Fibroblast of peridontal ligament (primary cell): ENCODE results near the gene SERPINE1.

Experiments
- DNase-seq: peaks from one replicate; pipeline ENCODE4 v3.0.0-alpha.2; 2010; ENCODE audit errors: extremely low read depth

Gene SERPINE1

DNA sequence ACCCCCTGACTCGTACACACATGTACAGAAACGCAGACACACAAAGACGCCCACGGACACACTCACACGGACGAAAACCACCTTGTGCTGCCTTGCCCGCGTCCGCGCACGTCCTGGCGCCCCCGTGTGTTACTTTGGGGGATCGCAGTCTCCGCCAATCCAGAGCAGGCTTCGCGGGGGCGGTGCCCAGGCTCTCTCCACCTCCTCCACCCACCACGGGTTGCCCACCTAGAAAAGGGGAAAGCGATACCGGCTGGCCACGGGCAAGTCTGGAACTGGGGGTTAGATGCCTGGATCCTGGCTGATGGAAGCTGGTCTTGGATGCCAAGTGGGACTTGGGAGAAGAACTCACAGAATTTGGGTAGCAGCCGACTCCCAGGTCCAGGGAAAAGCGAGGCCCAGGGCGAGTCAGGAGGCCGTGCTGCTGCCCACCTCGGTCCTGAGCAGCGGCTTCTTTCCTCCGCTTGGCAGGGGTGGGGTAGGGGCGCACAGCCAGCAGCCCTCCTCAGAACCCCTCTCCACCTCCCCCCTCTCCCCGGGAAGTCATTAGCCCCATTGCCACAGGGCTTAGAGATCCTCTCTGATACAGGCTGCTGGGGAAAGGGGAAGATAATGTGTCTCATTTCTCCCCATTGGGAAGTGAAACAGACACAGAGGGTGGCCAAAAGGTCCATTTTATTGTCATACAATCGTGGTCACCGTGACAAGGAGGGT lies 43.1 kb downstream of the SERPINE1 start:
- DNase-seq, result peak; percentile 48

DNA sequence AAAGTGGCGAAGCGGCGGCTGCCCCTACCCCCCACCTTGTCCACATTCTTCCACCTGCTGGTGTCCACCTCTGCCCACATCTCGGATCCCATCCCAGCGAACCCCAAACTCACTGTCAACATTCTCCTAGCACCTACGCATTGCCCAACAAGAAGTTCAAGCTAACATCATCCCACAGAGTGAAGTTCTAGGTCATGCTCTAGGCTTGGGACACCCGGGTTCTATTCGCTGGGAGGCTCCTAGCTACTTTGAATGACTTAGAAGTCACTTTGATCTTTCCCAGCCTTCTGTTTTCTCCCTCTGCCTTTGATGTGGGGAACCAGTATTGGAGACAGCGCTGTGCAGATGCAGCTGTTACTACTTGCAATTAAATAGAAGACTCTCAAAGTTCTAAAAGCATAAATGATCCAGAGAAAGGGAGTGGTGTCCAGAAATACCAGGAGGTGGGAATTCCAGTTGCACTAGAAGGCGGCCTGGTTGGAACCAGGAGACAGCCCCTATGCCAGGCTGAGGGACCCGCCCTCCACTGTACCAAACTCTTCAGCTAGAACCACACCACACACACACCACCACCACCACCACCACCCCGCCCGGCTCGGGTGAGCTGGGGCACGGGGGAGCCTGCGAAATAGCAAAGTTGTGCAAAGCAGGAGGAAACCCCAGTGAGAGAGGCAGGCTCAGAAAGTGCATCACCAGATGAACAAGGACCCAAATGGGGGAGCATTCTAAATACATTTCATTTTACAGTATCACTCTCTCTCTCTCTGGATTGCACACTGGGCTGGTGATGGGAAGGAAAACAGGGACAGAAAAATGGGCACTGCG lies 43.9 kb downstream of the SERPINE1 start:
- no peak for DNase-seq

DNA sequence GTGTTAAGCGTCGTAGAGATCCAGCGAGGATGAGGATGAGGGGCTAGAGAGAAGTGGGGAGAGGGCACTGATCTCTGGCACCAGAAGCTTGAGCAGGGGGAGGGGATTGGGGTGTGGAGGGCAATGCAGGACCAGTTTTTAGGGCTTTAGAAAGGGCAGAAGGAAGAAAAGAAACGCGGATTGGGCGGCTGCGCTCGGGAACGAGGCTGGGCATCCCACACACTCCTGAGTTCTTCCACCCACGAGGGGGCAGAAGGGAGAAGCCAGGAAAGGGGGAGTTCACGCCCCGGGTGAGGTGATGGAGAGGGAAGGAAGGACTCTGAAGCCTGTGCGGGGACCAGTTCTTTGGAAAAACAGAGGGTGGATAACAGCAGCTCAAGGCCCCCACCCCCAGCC lies 44.5 kb downstream of the SERPINE1 start:
- DNase-seq, result no peak

DNA sequence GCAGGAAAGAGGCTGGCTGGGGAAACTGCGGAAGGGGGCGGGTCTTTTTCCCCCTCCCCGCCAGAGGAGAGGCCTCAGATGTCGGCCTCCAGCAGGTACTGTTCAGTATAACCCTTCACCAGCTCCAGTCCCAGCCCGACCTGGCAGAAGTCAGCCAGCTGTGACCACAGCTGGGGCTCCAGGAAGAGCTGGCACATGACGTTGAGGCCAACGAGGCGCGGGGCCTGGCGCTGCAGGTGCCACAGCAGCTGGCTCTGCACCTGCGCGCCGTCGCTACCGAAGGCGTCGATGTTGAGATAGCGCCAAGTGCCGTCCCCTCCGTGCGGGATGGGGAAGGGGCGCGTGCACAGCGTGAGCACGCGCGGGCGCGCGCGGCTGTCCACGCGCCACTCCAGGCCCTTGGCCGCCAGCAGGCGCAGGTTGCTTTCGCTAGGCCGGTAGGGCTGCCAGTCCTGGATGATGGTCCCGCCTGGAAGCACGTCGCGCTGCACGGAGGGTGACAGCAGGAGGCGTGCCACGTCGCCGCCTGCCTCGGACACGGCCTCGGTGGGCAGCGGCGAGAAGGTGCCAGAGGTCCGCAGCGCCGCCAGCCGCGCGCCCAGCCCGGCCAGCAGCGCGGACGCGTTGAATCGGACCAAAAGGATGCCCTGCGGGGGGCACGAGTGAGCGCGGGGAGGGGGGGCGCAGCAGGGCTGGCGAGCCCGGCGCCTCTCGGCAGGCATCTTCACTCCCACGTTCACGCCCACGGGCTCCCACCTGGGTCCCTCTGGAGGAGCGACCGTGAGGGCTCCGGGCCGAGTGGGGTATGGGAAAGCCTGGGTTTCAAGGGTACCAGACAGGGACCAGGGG lies 45.3 kb downstream of the SERPINE1 start:
- DNase-seq, result no peak

DNA sequence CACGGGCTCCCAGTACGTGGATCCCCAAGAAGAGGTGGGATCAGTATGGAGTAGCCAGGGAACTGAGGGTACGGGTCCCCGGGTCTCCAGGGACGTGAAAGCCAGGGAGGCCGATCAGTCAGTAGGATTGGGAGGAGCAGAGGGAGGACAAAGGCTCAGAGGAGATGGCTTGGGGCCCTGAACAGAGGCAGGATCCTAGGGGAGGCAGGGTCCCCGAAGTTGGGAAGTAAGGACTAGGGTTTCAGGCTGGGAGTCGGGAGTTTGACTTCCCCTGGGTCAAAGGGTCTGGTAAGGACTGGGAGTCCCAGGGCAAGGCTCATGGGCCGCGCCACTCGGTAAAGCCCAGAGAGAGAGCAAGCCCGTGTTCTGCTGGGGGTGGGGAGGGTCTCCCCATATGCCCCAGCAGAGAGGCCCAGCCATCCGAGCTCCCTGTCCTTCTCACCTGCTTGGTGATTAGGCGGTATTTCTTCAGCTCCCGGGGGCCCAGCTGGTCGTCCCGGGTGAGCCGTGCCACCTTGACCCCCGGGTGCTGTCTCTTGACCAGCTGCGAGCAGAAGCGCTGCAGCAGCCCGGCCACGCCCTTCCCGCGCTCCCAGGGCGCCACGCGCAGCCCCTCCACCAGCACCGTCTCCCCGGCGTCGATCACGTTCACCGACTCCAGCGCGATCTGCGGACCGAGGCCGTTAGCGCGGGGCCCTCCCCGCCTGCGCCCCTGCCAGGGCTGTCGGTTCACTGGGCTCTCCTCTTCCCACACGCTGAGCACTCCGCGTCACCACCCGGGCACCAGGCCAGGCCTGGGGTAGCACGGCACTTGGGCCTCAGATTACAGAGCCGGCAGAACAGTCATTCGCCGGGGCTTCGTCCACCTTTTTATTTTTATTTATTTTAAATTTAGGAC lies 46.2 kb downstream of the SERPINE1 start:
- DNase-seq, result peak; percentile 68

DNA sequence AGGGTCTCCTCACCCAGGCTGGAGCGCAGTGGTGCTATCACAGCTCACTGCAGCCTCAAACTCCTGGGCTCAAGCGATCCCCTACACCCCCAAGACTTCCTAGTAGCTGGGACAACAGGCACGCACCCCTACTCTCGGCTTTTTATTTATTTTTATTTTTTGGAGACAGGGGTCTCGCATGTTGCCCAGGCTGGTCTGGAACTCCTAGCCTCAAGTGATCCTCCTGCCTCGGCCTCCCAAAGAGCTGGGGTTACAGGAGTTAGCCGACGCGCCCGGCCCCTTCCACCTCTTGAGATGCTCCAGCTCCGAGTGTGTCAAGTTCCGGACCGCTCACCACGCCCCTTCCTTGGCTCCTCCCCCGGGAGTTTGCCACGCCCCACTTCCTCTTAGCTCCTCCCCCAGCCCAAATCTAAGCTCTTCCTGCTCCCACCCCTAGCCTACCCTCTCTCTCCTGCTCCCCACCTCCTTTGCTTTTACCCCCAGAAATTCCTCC lies 46.9 kb downstream of the SERPINE1 start:
- DNase-seq, result peak; percentile 15

DNA sequence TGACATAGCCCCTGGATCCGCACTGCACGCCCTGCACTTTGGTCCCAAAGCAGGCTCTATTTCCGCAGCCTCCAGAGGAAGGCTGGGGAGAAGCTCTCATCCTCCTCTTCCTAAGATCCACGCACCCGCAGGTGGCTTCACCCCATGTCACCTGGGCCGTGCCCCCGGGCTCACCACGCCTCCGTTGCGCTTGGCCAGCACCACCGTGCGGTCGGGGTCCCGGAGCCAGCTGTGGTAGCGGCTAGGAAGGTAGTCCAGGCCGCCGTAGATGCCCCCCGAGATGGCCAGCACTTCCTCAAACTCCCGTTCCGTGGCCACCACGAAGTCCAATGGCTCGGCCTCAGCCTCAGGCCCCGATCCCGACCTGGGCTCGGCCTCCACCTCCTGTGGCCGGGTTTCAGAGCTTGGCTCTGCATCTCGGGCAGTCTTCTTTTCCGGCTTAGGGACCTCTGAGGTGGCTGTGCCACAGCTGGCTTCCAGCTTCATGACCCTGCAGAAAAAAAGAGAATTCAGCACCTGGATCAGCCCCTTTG lies 47.5 kb downstream of the SERPINE1 start:
- DNase-seq, result no peak

DNA sequence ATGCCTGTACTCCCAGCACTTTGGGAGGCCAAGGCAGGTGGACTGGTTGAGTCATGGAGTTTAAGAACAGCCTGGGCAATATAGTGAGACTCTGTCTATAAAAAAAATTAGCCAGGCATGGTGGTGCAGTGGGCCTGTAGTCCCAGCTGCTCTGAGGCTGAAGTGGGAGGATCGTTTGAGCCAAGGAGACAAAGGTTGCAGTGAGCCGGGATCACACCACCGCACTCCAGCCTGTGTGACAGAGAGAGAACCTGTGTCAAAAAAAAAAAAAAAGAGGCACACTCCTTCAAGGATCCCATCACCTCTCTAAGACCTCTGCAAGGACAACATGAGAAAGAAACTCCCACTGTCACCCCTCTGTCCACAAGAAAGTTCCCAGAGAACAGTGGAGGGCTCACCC lies 48.8 kb downstream of the SERPINE1 start:
- no peak for DNase-seq

DNA sequence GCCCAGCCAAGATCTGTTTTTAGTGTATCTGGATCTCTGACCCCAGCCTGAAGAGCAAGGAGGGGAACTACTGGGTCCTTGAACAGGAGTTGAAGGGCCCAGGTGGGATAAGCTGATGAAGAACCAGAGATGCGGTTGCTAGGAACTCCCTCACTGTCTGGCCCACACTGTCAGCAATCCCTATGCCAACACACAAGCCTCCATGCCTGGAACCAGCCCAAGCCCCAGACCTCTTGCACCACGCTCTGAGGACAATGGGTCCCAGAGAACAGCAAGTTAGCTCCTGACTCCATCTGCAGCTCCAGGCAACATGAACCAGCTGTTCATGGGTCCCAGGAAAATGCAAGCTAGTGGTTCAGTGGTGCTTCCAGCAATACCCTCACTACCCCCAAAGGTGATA lies 50.7 kb downstream of the SERPINE1 start:
- DNase-seq, result no peak

DNA sequence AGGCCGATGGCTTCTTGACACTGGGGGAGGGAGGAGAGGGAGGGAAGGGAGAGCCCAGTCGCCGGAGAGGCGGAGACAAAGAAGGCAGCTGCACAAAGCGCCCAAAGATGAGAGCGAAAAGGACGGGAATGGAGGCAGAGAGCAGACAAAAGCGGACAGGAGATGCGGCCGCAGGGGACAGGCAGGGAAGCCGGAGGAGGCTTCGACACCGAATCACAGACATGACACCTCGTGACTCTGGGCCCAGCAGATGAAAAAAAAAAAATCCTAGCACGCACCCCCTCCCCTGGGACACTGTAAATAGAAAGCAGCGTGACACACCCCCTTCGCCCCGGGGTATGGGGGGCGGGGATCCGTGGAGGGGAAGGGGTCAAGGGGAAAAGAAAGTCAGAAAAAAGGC lies 52.2 kb downstream of the SERPINE1 start:
- DNase-seq, result no peak

DNA sequence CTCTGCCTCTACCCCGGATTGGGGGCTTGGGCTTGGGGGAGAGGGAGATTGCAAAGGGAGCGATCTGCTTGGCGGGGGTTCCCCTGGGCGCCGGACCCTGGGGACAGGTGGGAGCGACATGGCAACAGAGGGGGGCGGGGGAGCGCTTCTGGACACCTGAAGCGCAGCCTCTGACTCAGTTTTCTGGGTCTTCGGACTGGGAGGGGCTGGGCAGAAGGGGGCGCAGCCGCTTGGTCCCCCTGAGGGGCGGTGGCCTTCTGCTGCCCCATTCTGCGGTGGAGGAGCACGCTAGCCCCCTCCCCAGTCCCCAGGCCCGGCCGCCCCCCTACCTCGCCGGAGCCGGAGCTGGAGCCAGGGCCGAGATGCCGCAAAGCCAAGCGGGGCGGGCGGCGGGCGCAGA lies 52.8 kb downstream of the SERPINE1 start:
- DNase-seq, result no peak

DNA sequence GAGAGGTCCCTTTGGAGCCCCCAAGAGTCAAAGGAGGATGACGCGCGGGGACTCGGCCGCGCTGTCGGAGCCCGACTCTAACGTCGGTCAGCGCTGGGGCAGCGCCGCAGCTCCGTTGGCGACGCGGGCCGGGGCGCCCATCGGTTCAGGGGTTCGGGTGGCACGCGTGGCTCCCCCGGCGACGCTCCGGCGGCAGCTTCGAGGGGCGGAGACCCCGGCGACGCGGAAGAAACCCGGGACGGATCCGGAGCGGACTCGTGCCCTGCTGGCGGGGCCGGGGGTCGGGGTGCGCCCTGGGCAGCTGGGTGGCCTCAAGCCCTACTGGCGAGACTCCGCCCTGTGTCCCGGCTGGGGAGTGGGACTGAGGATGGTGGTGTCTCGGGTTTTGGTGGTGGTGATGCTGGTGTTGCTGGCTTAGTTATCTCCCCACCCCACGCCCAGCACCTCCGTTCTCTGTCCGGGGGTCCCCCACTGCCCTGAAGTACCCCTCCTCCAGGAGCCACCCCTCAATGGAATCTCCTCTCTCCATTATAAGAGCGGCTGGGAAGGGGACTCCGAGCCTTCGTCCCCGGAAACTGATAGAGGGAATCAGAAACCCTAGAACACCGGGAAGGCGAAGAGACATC lies 53.3 kb downstream of the SERPINE1 start, which contains the start of gene NAT16:
Gene NAT16 (minus strand): TSS at position 164 of the 626 bp plus-strand sequence. CDS start 5,486 bp downstream, outside the sequence.
- DNase-seq, result no peak

DNA sequence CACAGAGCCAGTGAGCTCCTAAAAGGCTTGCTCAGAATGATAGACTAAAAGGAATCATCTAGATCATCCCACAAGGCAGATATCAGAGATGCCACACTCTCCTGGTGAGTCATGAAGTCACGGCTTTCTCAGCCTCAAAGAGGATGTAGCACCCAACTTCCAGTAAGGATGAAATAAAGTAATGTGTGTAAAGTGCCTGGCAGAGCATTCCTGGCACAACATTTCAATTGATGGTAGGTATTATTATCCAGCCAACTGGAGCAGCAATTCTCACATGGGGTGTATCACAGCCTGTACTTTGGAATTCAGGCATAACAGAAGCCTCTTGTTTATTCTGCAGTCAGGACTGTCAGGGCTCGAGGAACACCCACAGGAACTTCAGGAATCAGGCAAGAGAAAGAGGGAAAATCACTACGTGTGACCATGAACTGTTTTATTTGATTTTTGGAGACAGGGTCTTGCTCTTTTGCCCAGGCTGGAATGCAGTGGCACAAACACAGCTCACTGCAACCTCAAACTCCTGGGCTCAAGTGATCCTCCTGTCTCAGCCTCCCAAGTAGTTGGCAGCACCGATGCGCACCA lies 58.4 kb downstream of the SERPINE1 start:
- peak; percentile 13 for DNase-seq

DNA sequence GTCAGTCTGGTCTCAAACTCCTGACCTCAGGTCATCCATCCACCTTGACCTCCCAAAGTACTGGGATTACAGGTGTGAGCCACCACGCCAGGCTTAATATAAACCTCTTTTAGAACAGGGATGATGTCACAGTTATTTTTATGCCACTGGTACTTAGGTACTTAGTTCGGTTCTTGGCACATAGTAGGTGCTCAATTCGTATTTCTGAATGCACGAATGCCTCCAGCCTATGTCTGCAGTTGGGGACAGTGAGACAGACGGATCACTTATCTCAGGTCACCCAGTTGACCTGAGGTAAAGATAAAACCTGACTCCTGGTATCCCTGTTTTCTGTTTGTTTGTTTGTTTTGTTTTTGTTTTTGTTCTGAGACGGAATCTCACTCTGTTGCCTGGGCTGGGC lies 59.3 kb downstream of the SERPINE1 start:
- DNase-seq, result no peak

DNA sequence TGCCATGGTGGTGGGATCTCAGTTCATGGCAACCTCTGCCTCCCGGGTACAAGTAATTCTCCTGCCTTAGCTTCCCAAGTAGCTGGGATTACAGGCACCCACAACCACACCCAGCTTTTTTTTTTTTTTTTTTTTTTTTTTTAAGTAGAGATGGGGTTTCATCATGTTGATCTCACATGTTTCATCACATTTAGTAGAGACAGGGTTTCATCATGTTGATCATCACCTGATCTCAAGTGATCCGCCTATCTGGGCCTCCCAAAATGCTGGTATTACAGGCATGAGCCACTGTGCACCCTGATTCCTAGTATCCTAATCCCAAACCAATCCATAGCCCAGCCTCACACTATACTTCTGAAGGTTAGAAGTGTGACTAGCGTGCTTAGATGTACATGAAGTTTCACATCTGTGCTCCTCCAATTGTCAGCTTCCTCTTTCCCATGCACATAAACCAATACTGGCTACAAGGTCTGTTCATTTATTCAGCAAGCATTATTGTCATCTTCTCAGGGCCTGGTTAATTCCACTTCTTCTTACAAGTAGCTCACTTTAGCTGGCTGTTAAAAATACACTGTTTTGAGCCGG lies 60.0 kb downstream of the SERPINE1 start:
- no peak for DNase-seq
